GM12864 (cell line): Measurements from ENCODE around the gene MBOAT2.

Experiments used
- DNase-seq: peaks from one replicate; pipeline ENCODE4 v3.0.0-alpha.2; 2011; ENCODE audit warnings: low read depth
- H3K4me3 ChIP-seq: 2 replicates; pipeline ENCODE4 v1.5.1; 2011; ENCODE audit warnings: mild to moderate bottlenecking, low read depth, low read length, control low read depth
- TF ChIP-seq, protein P1 (sequence below): IDR thresholded peaks from 2 replicates; pipeline ENCODE4 v1.5.1; 2011; ENCODE audit warnings: low read depth, mild to moderate bottlenecking, moderate library complexity, low read length, control low read depth, inconsistent platforms; ENCODE audit errors: missing control alignments

Gene MBOAT2

DNA sequence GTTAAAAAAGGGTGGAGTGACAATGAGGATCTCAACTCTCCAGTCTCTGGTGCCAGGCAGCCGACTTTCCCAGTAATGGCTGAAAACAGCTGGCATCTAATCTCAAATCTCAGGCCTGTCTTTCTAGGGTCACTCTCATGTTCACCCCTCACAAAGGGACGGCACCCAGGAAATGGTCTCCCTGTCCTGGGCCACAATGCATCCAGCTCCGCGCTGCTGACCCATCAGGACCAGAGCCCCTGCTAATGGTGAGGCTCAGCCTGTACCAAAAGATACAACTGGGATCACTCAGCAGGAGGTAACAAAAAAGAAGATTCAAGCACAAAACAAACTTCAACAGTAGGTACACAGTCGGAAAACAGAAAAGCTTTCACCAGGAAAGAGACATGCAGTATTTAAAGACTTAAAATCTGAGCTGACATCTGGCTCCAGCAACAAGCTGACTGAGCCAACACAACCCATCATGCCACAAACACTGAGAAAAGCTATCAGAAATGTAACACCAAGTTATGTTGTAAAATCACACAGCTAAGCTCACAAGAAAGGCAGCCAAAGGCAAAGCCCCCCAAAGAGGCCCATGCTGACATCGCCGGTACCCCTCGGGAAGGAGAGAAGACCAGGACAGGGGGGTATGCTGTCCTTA is 152.5 kb downstream of the MBOAT2 start:
- DNase-seq: no peak
- no peak overlapping the region for H3K4me3 ChIP-seq
- TF ChIP-seq, protein P1, sequence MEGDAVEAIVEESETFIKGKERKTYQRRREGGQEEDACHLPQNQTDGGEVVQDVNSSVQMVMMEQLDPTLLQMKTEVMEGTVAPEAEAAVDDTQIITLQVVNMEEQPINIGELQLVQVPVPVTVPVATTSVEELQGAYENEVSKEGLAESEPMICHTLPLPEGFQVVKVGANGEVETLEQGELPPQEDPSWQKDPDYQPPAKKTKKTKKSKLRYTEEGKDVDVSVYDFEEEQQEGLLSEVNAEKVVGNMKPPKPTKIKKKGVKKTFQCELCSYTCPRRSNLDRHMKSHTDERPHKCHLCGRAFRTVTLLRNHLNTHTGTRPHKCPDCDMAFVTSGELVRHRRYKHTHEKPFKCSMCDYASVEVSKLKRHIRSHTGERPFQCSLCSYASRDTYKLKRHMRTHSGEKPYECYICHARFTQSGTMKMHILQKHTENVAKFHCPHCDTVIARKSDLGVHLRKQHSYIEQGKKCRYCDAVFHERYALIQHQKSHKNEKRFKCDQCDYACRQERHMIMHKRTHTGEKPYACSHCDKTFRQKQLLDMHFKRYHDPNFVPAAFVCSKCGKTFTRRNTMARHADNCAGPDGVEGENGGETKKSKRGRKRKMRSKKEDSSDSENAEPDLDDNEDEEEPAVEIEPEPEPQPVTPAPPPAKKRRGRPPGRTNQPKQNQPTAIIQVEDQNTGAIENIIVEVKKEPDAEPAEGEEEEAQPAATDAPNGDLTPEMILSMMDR: no peak

DNA sequence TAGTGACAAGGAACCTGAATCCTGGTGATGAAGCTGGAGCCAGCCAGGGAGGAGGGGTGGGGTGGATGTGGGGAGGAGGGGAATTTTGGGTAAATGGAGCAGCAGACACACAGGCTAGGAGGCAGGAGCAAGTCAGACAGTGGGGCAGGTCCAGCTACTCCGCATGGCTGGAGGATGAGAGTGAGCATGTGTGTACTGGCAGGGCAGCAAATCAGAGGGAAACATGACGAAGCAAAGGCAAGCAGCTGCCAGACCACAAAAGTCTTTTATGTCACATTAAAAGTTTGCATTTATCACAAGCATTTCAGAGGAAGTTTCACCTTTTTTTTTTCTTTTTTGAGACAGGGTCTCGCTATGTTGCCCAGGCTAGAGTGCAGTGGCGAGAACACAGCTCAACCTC is 154.2 kb downstream of the MBOAT2 start:
- no peak for DNase-seq
- H3K4me3 ChIP-seq: no peak overlapping the region
- TF ChIP-seq, protein P1: no peak

DNA sequence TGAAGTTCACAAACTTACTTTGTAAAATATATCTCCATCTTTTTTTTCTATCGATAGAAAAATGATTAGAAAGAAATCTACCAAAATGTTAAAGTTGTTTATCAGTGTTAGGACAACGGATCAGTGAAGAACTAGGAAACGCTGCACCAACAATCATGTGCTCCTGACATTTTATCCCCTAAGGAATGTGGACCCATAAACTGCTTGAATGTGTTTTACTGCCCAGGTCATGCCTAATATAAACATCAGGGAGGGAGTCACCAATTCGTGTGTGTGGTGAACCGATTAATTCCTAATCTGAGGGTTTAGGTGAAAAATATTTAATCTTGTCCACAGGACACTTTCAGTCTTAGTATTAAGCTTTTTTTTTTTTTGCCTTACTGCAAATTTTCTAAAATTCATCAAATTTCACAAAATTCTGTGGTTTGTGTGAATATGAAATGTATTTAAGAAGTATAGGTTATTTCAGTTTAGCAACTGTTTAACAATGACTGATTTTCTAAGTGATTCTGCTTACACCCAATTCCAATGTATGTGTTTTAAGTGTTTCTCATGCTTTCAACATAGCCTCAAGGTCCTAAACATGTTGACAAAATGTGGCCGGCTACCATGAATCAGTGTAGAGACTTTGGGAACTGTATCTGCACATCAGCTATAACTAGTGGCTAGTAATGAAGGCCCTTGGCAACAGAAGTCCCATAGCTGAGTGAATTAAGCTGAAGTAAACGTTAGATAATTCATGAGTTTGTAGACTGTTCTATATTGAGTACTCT is 155.0 kb downstream of the MBOAT2 start:
- TF ChIP-seq, protein P1: no peak
- no peak for DNase-seq
- no peak overlapping the region for H3K4me3 ChIP-seq

DNA sequence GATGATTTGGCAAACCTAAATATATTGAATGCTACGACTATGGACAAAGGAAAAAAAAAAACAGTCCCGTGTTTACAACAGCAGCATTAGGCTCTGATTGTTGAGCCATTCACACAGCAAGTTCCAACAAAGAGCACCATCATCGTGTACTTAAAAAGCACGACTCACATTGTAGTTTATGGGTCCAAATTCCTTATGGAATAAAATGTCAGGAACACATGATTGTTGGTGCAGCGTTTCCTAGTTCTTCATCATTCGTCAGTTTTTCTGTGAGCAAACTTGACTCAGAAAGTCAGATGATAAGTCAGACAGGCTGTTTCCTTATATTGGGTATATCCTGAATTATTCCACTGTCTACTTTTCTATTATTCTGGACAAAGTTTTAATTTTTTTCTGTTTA is 156.1 kb downstream of the MBOAT2 start:
- DNase-seq: no peak

DNA sequence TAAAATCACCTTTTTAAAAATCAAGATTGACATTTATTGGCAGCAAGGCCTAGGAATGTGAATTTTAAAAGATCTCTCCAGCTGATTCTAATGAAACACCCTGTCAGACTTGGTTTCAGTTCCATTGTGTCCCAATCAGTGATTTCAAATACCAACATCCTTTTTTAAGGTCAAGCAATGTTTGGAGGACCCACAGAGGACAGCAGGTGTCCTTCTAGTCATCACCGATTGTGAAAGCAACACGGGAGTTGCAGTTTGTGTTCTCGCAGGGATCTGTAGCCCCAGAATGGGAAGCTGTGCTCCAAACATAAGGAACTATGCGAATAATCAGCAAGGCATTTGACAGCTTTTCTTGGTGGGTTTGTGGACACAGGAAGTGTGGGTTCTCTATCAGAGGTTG is 161.6 kb downstream of the MBOAT2 start:
- TF ChIP-seq, protein P1: no peak
- DNase-seq: no peak
- H3K4me3 ChIP-seq: no peak overlapping the region

More for the DNA sequence above, 156.1 kb downstream of the MBOAT2 start:
- TF ChIP-seq, protein P1: no peak
- H3K4me3 ChIP-seq: no peak overlapping the region

DNA sequence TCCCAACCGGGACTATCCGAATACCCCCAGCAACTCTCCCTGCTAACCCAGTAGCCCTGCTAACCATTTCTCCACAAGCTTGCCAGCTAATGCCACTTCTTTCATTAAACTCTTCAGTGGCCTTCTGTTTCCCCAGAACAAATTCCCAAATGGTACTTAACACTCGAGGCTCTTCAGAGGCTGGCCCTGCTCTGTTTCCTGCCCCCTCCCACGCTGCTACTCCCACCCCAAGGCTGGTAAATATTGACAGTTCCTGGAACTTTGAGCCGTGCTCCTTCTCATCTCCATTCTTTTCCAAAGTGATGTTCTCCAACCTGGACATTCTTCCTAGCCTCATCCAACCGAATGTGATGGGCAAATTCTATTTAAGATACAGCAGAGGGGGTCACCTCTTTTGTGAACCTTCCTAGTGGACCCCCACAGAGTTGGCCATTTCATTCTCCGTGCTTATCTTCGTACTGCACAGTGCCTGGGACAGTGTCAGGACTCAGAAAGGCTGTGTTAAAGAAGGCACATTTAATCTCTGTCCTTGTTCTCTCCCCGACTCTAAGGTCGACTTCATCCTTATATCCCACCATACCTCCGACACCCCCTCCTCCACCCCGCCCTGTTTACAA is 162.9 kb downstream of the MBOAT2 start:
- TF ChIP-seq, protein P1: no peak
- DNase-seq: no peak

More for the DNA sequence above, 162.9 kb downstream of the MBOAT2 start:
- no peak overlapping the region for H3K4me3 ChIP-seq
